HG03469 (cell line): ENCODE results near the gene KRCC1.
"Not testable (repeated sequence)": the region's sequence is repeated elsewhere in the genome, so short reads cannot be mapped to it uniquely, and the experiment has no call there.

ENCODE experiments used
- ATAC-seq: cut with Tn5 transposase; IDR thresholded peaks from one replicate; pipeline ENCODE4 v1.9.1; 2021; ENCODE audit warnings: mild to moderate bottlenecking, moderate library complexity, moderate number of reproducible peaks; ENCODE audit not compliant: unreplicated experiment

The KRCC1 gene

DNA sequence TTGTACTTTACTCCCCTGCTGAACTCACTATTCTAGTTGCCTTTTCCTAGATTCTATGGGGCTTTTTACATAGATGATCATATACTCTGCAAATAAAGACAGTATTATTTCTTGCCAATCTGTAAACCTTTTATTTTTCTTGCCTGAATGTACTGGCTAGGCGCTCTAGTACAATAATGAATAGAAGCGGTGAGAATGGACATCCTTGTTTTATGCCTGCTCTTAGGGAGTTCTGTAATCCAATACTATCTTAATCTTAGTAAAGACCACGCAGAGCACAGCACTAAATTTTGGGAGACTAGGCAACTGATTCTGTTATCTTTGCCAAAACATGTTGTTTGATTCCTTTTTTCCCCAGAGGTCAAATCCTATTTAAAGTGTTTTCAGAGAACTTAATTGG is 7.0 kb downstream of the KRCC1 start:
- no peak for ATAC-seq

DNA sequence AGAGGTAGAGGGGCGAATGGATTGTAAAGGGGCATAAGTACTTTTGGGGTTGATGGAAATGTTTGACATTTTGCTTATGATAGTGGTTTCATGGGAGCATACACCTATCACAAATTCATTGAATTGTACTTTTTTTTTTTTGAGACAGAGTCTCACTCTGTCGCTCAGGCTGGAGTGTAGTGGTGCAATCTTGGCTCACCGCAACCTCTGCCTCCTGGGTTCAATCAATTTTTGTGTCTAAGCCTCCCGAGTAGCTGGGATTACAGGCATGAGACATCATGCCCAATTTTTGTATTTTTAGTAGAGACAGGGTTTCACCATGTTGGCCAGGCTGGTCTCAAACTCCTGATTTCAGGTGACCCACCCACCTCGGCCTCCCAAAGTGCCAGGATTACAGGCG is 10.0 kb downstream of the KRCC1 start:
- ATAC-seq = not testable (repeated sequence)

DNA sequence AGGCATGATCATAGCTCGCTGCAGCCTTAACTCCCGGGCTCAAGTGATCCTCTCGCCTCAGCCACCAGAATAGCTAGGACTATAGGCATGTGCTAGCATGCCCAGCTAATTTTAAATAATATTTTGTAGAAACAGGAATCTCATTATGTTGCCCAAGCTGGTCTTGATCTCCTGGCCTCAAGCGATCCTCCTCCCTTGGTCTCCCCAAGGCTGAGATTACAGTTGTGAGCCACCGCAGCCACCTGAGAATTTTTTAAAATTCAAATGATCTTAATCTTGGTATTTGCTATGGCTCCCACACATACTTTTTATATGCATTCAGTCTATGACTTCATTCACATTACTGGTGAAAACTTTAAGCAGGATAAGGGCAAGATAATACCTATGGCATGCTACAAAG is 13.1 kb downstream of the KRCC1 start:
- no peak for ATAC-seq

DNA sequence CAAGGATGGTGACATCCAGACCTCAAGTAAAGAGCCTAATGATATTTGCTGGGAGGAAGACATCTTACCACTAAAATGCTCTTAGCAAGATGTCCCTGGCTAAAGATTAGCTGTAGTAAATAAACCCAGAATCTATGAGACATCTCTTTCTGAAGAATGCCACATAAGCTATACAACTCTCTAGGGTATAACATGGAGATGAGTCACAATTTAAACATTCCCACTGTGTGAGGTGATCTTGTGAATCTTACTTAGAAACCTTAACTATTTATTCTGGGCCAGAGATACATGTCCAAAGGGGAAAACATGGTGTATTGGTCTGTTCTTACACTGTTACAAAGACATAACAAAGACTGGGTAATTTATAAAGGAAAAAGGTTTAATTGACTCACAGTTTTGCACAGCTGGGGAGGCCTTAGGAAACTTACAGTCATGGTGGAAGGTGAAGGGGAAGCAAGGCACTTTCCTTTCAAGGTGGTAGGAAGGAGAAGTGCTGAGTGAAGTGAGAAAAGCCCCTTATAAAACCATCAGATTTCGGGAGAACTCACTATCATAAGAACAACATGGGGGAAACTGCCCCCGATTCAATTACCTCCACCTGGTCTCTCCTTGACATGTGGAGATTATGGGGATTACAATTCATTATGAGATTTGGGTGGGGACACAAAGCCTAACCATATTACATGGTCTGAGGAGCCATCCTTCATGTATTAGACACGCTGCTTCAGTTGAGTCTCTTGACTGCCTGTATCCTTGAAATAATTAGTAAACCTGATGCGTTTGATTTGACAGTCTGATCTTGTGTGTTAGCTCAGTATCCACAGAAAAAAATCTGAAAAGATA is 17.1 kb downstream of the KRCC1 start:
- ATAC-seq = no peak

DNA sequence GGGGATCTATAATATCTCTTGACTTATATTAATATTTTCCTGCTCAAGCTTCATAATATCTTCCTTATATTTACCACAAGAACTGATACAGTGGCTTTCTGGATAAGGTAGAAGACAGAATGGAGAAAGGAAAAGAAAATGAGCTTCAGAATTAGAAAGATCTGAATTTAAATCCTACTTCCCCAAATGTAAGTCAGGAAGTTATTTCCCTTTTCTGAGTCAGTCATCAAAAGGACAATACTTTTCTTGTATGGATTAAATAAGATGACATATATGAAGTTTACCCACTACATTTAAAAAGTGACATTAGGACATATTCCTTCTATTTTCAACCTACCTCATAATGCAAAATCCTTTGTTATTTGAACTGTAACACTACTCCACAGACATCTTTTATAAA is 19.0 kb downstream of the KRCC1 start:
- ATAC-seq = no peak

DNA sequence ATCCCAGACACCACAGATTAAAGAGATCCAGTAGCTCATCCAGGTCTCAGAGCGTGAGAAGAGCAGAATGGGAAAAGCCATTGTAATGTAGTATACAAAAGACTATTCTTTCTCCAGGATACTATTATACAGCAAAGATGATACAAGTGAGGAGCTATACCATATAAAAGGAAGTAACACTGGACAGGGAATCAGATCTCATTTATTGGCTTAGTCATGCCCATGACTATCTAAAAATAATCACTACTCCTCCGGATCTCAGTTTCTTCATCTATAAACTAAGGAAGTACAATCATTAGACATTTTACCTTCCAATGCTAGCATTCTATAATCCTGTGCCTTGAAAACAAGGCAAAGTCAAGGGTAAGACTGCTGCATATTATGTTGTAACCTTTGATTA is 19.4 kb downstream of the KRCC1 start:
- no peak for ATAC-seq

DNA sequence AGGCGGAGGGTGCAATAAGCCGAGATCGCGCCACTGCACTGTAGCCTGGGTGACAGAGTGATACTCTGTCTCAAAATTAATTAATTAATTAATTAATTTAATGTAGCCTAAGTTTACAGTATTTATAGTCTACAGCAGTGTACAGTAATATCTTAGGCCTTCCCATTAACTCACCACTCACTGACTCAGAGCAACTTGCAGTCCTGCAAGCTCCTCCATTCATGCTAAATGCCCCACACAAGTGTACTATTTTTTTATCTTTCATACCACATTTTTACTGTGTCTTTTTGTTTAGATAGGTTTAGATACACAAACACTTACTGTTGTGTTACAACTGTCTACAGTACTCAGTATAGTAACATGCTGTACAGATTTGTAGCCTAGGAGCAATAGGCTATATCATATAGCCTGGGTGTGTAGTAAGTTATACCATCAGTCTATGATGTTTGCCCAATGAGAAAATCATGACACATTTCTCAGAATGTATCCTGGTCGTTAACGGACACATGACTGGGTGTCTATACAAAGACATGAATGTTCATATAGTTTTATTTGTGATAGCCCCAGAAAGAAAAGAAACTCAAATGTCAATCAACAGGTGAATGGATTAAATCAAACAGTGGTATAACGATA is 23.4 kb downstream of the KRCC1 start:
- ATAC-seq = no peak

DNA sequence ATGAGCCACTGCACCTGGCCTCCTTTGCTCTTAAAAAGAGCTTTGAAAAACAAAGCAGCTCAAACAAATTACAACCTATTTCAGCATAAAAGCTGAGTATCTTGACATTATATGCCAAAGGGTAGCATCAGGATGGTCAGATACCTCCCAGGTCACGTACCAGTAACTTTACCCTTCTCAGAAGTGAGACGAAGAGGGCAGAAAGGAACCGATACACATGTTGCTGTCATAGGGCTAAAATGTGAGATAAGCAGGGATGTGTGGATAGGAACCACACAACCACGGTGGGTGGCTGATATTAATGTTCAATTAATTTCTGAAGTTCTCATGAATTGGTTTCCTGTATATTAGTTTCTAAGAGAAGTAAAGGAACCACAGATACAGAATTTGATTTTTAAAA is 26.7 kb downstream of the KRCC1 start:
- ATAC-seq = no peak

DNA sequence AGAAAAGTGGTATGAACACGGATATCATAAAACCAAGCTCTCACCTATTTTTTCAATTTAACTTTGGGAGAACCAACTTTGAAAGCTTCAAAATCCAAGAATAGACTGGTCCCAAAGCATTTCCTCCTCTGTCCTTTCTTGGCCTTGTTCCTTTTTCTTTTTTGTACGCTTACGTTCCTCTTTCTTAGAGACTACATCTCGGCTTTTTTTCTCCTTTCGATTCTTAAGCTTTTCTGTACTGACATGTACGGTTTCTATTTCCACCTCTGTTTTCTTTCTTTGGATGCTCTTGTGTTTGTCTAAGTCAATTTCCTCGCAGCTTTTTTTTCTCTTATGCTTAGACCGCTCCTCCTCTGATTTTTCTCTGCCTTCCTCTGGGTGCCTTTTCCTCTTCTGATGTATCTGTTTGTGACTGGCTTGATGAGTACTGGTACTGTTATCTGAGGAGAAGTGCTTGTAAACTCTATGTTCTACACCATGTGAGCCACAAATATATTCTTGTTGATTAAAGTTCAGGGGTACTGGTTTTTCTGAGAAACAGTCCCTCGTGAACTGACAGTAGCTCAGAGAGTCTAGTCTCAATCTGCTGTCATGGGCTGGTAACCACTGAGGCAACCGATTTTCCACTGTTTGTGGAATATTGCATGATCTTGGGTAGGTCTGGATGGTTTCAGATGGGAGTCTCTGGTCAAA is 27.7 kb downstream of the KRCC1 start:
- ATAC-seq = no peak

DNA sequence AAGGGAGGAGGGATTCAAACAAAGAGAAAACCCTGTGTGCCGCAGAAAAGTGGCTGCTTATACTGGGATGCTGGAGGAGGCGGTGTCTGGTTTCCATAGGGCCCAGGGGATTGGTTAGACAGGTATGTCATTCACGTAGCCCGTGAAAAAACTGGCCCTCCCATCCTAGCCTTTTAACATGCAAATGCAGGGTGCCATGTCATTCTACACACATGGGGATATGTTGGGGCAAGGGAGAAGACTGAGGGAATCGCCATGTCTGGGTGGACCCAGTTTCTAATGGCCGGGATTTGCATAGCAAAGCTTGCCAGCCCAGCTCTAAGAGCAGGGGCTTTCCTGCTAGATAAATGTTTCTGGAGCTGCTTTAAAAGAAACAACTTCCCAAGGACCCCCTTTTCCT is 31.1 kb downstream of the KRCC1 start:
- ATAC-seq = no peak

DNA sequence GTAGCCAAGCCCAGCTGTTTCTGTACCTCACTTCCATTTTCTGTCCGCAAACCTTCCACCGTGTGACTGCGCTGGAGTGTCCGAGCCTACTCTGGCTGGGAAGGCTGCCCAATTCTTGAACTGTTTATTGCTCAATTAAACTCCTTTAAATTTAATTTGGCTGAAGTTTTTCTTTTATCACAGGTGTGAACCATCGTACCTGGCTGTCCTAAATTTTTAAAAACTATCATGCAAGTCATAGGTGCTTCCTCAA is 33.0 kb downstream of the KRCC1 start:
- no peak for ATAC-seq

DNA sequence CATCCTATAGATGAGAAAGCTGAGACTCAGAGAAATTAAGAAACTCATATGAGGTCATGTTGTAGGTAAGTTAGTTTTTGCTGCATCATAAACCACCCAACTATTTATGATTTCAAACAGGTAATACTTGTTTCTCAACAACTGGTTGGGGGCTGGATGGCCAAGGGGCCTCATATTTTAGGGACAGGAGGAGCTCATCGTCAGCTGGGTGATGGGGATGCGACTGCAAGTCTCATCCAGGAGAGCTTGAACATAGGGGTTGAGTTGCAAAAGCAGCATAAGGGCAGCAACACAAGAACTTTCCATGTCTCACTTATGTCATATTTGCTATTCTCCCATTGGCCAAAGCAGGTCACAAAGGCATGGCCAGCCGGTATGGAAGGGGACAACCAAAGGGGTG is 35.6 kb downstream of the KRCC1 start:
- no peak for ATAC-seq

DNA sequence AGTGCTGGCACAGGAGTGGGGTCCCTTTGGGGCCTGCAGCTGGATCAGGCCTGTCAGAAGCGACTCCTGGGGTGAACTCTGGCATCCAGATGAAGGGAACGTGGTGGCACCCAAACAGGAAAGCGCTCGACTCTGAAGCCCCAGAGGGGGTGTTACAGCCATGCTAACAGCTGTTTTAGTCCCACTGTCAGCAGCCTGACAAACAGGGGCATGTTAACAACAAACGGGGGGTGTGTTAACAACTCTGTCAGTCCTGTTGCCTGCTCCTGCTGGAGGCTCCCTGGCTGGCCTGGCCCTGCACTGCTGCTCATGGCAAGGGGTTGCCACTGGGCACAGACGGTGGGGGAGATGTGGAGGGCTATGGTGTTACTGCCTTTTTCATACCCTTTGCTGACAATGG is 36.7 kb downstream of the KRCC1 start:
- no peak for ATAC-seq

DNA sequence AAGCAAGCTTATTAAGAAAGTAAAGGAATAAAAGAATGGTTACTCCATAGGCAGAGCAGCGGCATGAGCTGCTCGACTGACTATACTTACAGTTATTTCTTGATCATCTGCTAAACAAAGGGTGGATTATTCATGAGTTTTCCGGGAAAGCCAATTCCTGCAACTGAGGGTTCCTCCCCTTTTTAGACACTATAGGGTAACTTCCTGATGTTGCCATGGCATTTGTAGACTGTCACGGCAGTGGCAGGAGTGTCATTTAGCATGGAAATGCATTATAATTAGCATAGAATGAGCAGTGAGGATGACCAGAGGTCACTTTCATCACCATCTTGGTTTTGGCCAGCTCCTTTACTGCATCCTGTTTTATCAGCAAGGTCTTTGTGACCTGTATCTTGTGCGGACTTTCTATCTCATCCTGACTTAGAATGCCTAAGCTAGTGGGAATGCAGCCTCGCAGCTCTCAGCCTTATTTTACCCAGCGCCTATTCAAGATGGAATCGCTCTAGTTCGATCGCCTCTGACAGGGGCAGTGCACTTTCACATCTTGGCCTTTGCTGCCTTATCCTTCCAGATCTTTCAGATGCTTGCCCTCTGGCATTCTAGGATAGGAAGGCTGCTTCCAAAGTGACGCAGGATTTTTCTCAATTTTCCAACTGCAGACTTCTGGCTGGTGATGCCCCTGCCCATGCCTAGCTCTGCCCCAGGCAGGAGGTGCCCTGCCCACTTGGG is 37.3 kb downstream of the KRCC1 start:
- not testable (repeated sequence) for ATAC-seq

DNA sequence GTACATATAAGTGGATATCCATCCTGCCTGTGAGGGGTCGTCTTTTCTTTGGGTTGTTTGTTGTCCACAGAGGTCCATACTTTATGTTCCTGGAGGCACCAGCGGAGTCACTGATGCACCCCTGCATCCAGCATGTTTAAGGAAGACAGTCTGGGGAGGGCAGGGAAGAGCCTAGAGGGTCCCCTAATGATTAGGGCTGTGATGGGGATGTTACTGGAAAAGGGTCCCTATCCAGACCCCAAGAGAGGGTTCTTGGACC is 37.9 kb downstream of the KRCC1 start:
- not testable (repeated sequence) for ATAC-seq

DNA sequence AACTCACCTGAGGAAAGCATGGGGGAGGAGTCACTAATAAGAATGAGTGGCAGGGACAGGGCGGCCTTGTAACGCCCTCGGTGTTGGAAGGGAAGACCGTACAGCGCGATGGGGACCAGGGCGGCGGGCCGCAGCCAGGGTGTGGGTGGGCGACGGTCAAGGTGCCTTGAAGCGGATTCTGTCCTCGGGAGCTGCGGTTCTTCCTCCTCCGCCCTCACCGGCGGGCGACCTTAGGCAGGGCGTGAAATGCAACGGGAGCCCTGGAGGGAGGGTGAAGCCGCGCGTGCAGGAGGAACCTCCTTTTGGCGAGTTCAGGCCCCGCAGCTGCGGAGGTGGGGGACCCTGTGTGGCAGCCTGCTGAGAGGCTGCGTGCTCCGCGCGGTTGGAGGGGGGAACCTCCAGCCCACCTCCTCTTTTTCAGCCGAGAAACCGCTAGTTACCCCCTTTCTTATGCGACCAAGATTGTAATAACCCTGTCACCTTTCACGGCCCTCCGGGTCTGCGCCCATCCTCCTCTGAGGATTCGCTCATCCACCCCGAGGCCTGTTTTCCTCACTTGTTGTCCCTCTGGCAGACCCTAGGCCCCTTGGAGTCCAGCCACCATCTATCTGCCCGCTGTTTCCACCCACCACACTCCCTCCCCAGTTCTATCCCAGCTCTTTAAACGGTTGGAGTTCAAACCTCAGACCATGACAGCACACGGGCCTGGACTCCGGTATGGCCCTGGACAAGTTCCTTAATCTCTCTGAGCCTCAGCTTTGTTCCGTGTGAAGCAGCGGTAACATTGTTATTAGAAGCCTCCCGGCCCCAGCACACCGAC is 38.4 kb downstream of the KRCC1 start:
- peak; percentile 46 for ATAC-seq

DNA sequence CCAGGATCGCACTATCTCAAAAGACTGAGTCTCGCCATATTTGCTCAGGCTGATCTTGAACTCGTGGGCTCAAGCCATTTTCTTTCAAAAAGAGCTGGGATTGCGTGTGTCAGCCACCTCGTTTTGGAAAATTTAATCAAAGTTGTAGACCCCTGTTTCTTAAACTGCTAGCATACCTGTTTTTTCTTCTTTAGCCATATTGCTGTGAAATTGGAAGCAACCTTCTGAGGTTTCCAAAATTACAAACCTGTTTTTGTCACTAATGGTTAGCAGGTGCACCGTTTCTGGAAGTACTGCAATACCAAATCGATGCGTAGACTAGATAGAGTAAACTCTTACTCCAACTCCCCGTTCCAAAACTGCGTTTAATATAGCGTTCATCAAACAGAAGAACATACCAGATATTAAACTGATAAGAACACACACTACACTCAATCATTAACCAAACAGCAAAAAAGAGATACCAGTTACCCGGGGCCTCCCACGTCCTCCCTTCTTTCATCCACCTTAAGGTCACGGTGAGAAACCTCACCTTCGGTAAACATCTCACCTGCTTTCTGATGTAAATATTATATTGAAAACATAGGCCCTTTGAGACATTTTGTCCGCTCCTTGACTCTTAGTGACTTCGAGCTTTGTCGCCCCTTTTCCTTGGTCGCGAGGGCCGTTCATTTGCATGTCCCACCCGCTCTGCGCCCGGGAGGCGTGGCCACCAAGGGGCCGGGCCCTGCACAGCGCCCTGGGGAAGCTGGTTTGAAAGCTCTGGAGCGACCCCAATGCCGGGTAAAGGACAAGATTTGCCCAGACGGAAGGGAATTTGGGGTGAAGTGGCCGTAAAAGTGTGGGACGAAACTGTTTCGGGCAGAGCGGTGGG is 39.3 kb downstream of the KRCC1 start, which contains the start of gene RNU2-63P:
TSS of gene RNU2-63P (minus strand) at position 462 of the 874 bp plus-strand sequence.
- ATAC-seq = peak; percentile 82

DNA sequence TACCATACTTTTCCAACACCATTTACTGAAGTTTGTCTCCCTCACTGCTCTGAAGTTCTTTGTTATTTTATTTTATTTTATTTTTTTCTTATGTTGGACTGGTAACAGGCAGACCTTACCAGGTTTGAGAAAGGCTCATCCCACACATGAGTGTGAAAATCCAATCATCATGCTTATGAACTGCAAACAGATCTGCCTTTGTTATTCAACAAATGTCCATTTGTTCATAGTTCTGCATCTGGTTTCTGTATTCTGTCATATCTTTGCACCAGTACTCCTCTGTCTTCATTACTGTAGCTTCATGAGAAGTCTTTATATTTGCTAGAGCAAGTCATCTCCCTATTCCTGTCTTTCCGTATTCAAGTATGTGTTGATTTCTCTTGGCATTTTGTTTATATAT is 44.6 kb downstream of the KRCC1 start:
- ATAC-seq = no peak

DNA sequence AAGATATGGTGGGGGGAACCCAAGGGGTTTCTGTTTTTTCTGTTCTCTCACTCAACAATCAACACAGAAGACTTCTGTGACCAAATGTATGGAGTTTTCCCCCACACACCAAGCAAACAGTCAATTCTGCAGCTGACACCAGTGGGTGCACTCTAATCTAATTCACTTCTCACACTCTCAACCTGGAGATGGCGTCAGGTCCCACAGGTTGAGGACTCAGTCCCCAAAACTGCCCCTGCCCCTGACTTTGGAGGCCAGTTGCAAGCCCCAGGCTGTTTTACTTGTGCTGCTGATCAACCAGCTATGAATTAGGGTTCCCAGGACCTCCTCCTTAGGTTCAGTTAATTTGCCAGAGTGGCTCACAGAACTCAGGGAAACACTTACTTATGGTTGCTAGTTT is 45.4 kb downstream of the KRCC1 start:
- ATAC-seq = no peak

DNA sequence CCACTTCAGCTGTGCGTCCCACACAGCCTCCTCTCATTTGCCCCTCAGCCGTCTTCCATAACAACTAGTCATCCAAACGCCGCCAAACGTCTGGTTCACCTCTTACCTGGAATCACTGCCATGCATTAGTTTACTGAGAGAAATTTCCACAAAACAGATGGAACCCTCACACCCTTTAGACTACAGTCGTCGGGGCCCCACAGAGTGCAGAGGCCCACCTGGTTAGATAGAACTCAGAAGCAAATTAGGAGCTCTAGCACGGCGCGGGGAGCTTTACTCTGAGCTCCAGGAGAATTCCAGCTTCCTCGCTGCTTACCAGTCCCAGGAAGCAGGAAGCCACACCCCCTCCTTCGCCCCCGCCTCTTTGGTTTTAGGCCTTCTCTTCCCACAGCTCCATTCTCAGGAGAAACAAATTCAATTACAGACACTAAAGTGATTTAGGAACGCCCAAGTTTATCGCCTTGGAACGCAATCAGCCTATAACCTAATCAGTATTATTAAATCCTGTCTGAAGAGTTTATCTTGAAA is 48.6 kb downstream of the KRCC1 start:
- ATAC-seq = no peak
